Measurements from ENCODE around the gene LUZP1.

LUZP1 gene

DNA sequence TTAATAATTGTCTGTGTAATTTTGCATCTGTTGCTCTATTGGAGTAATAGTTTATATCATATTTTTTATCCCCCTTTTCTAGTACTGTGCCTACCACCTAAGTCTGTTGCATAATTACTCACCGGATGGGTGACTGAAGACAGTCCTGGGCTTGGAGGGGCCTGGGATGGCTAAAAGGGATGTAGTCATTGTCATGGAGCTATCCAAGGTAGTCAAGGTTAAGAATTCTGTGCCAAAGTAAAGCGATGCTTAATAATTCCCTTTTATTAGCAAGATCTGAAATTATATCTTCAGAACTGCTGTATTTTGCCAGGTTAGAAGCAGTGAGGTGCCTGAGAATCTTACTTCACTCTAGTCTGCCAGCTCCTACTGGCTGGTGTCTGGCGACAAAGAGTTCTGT, 87.8 kb downstream of the LUZP1 start:
- DNase-seq, result no peak

GRCh38 chr1:23079025-23079424, 89.6 kb downstream of the LUZP1 start:
- no peak for DNase-seq

DNA sequence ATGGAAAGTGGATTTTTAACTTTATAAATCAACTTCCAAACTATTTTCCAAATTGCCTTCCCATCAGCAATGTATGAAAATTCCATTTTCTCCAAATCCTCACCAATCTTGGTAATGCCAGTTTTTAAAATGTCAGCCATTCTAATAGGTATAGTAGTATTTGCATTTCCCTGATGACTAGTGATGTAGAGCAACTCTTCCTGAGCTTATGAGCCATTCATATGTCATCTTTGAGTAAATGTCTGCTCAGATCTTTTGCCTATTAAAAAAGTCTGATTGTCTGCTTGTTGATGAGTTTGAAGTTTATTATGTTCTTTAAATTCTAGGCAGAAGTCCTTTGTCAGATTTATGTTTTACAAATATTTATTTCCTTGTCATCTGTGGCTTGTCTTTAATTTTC, 94.6 kb downstream of the LUZP1 start:
- no peak for DNase-seq

- no peak for DNase-seq
Observed at GRCh38 chr1:23069675-23070074, 99.0 kb downstream of the LUZP1 start.

GRCh38 chr1:23069149-23069548, 99.5 kb downstream of the LUZP1 start:
- no peak for DNase-seq

- DNase-seq, result no peak
Observed at GRCh38 chr1:23066075-23066474, 102.6 kb downstream of the LUZP1 start.

GRCh38 chr1:23065385-23065784, 103.3 kb downstream of the LUZP1 start:
- no peak for DNase-seq

GRCh38 chr1:23062271-23062670, 106.4 kb downstream of the LUZP1 start:
- no peak for DNase-seq

- no peak for DNase-seq
Observed at GRCh38 chr1:23057301-23057700, 111.4 kb downstream of the LUZP1 start.

DNA sequence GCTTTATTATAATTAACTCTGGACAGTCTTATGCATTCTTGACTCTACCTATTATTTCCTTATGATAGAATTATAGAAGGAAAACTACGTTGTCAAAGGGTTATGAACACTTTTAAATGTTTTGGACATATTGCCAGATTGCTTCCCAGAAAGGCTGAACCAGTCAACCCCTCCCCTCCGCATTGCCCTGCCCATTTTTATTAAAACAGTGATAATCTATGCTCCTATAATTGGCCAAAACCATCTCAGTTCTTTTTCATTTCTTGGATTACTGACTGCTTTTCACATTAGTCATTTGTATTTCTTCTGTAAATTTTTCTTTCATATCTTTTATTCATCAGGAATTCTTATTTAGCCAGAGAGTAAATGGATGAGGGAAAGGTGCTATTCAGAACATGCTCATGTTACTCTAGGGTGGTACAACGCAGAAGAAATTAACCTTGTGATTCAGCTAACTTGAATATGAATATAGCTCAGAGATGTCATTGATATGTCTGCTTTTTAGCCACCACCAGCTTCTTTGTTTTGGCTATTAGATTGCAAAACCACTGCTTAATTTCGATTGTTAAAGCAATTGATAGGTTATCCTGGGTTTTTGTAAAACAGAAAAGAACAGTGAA, 117.3 kb downstream of the LUZP1 start:
- DNase-seq, result no peak

DNA sequence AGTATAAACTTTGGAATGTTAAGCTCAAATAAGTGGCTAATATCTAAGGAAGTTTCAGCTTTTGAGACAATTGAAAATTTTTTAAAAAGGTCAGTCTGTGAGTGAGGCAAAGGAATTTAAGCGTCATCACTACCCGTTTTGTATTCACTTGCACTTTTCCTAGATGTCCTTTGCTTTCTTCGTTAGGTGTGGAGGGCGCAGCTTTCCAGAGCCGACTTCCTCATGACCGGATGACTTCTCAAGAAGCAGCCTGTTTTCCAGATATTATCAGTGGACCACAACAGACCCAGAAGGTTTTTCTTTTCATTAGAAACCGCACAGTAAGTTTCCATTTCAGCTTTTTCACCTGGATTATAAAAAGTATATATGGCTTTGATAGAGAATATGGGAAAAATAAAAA, 118.5 kb downstream of the LUZP1 start:
- no peak for DNase-seq

DNA sequence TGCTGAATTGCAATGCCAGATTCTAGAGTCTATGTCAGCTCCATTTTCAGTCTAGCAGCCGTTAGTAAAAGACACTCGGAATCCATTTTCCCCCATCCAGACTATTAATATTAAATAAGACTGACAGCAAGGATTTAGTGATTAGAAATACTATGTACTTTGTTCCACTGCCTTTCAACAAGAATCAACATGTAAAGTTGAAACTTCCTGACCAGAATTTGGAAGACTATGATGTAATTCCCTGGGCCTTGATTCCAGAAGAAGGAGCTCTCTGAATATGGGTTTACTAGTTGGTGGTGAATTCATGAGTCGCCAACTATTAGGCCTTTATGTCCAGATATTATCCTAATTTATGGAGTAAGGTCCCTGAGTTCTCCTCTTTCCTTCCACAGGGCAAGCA, 124.6 kb downstream of the LUZP1 start:
- DNase-seq, result no peak

DNA sequence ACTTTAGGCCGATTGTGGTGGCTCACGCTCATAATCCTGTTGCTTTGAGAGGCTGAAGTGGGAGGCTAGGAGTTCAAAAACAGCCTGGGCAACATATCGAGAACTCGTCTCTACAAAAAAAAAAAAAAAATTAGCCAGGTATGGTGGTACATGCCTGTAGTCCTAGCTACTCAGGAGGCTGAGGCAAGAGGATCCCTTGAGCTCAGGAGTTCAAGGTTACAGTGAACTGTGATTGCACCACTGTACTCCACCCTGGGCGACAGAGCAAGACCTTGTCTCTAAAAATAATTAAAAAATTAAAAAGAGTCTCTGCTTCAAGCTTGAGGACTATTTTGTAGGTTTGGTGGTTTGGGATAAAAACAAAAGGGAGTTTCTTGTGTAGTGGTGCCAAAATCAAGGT, 128.1 kb downstream of the LUZP1 start:
- DNase-seq, result no peak

GRCh38 chr1:23039308-23039826, 129.3 kb downstream of the LUZP1 start:
- no peak for DNase-seq

DNA sequence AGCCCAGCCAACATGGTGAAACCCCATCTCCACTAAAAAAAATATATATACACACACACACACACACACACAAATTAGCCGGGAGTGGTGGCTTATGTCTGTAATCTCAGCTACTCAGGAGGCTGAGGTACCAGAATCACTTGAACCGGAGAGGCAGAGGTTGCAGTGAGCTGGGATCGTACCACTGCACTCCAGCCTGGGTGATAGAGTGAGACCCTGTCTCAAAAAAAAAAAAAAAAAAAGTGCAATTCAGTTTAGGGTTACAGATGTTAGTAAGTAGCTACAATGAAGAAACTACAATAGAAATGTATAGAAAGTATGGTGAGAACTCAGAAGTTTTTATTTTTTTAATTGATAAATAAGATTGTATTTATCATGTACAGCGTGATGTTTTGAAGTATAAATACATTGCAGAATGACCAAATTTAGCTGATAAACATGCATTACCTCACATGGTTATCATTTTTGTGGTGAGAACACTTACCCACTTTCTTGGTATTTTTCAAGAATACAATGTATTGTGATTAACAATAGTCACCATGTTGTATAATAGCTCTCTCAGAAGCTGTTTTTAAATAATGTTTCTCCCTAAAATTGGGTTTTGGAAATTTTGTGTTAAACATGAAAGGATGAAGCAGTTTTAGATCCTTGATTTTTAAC, 131.4 kb downstream of the LUZP1 start:
- DNase-seq, result no peak

DNA sequence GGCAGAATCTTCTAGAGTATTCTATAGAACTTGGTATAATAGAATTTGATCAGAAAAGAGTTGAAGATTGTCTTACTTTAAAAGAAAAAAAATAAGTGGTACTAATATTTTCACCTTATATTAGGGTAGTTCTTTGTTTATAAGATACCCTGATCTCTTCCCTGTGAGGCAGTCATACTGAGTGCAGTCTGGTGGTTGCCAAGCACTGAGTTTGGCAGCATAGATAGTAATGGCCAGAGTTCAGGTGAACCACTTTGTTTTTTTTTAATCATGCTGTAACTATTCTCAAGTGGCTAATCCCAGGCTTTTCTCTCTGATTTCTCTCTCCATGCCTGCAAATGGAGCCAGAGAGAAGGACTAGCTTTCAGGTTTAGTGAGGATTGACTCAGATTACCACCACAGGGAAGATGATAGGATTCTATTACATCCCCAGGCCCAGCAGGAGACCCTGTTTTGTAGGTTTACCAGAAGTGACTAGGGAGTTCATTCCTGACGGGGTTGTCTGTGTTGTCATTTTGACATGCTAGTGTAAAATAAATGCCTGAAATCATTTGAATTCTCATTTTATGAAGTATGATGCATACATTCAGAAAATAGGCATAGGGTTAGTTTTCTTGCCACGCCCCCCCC, 132.7 kb downstream of the LUZP1 start:
- DNase-seq, result no peak

Data from CD4-positive, alpha-beta T cell treated with Interleukin-21 for 1 hour (primary cell).